NCI-H510A (cell line): ENCODE measurements around the gene GRM8.

Source experiments
- DNase-seq: peaks from one replicate; lab custom pipeline; 2025; lab: John Stamatoyannopoulos, UW

GRM8 gene

DNA sequence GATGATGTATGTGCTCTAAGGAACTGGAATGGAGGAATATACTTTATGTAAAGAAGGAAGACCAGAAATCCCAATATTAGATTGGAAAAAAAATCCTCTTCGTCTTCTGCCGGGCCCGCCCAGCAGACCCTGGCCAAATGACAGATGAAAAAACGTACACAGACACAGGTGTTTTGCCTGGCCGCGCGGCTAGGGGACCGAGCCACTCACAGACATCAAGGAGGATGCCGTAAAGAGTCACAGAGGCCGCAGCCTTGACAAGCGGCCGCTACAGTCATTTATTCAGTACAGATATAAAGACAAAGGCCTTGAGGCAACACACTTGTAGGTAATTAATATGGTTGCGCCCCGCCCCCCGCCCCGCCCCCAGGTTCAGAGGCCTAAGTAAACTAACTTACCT, 594.1 kb downstream of the GRM8 start:
- no peak for DNase-seq

GRCh38 chr7:126657599-126658358, 595.0 kb downstream of the GRM8 start:
- DNase-seq: no peak

DNA sequence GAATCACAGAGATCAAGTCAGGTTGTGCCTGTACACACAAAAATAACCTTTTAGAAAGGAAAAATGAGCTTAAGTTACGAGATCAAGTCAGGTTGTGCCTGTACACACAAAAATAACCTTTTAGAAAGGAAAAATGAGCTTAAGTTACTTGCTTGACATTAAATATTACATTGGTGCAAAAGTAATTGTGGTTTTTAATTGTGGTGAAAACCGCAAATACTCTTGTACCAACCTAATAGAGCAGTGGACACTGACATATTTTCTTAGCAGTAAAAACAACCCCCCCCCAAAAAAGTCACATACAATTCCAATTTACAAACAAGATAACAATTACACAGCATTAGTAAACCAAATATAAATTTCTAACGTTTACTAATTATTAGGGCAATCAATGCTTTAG, 595.6 kb downstream of the GRM8 start:
- no peak for DNase-seq

- DNase-seq: no peak
These were observed 596.6 kb downstream of the GRM8 start for GRCh38 chr7:126656165-126656564.

- no peak for DNase-seq
These were observed 615.2 kb downstream of the GRM8 start for GRCh38 chr7:126637538-126637937.

DNA sequence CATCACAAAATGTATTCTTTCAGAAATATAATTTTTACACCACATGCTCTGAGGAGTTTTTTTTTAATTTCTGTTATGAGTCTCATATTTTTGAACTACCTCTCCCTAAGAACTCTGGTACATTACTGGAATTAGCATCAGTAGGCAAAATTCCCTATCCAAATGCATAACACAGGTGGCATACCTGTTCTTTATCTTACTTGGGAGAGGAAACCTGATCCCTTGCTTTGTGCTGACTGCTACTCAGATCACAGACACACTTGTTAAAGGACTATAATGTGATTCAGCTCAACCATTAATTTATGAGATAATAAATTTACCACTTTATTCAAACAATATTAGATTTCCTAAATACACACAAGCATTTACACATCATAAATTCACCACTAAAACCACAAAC, 617.2 kb downstream of the GRM8 start:
- DNase-seq: peak; percentile 26

DNA sequence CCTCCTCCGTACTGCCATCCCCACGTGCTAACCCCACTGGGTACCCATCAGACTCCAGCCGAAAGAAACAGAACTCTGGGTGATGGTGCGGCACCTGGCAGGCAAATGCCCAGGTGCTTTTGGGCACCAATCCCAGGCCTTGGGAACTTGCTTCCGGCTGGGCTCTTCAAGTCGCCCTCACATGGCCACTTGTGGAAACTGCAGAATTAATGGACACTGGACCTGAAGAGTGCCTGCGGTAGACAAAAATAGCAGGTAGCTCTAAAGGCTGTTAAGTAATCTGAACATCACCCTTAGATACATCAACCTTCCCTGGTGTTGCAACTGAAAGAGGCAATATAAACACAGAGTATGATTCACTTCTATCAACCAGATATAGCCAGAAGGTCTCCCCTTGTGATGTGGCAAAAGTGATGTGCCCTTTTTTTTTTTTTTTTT, 644.4 kb downstream of the GRM8 start:
- no peak for DNase-seq

- no peak for DNase-seq
These were observed 646.4 kb downstream of the GRM8 start for GRCh38 chr7:126606331-126606730.

- peak; percentile 24 for DNase-seq
These were observed 647.2 kb downstream of the GRM8 start for GRCh38 chr7:126605553-126605952.

- no peak for DNase-seq
These were observed 647.7 kb downstream of the GRM8 start for GRCh38 chr7:126605056-126605455.

- no peak for DNase-seq
These were observed 663.6 kb downstream of the GRM8 start for GRCh38 chr7:126589068-126589684.

DNA sequence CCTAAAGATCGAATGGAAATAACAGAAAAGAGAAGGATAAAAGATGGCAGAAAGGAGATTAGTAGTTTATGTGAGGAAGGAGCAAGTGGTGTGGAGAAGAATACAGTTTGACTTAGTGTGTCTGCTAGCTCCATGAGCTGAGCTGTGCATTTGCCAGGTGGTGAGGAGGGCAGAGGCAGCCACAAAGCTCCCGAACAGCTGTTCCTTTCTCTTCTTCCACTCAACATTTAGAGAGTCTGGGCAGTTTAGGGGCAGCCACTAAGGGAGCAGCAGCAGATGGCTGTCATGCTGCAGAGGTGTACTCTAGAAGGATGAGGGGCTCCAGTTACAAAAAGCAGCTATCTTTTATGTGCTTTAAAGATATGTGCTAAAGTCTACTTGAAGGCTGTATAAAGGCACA, 674.4 kb downstream of the GRM8 start:
- peak; percentile 71 for DNase-seq

GRCh38 chr7:126574276-126575250, 678.2 kb downstream of the GRM8 start:
- no peak for DNase-seq

DNA sequence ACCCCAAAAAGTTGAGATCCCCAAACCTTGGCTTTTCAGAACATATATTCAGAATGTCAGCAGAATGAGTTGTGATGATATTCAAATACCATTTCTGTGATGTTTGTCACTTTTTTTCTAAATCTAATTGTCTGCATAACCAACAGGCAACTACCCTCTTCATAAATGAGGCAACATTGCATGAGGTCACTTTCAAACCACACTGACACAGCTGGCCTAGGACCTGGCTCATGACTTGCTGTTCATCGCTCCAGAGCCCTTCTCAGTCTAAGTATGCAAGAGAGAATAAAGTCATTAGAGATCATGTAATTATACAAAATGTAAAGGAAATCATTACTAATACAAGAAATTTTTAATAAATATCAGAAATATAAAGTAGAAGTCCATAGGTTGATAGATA, 681.9 kb downstream of the GRM8 start:
- DNase-seq: no peak

- DNase-seq: no peak
These were observed 683.3 kb downstream of the GRM8 start for GRCh38 chr7:126569402-126569801.

GRCh38 chr7:126557271-126557670, 695.5 kb downstream of the GRM8 start:
- DNase-seq: no peak

DNA sequence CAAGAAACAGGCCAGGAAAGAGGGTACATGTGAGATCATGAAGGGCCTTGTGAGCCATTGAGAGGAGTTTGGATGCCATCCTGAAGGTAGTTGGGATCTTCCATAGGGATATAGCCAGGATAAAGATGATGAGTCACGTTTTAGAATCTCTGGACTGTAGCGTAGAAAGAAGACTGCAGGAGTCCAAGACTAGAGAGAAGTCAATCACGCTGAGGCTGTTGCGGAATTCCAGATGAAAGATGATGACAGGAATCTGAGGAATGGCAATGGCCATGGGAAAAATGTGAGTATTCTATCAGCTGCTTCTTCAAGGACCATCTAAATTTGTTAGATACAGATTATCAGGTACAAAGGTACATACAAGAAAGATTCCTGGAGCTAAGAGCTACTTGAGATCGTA, 711.3 kb downstream of the GRM8 start:
- no peak for DNase-seq

DNA sequence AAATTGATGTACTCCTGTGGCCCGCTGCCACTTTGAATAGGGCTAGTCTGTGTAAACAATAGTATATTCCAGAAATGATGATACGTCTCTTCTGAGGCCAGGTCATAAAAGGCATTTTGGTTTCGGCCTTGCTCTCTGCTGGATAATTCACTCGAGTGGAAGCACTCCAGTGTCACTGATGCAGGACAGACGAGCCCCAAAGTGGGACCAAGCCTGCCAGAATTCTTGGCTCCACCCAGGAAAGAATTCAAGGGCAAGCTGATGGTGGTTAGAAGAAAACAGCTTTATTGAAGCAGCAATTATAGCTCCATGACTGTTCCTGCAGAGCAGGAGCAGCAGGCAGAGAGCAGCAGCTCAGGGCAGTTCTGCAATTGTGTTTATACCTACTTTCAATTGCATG, 717.6 kb downstream of the GRM8 start:
- peak; percentile 74 for DNase-seq

DNA sequence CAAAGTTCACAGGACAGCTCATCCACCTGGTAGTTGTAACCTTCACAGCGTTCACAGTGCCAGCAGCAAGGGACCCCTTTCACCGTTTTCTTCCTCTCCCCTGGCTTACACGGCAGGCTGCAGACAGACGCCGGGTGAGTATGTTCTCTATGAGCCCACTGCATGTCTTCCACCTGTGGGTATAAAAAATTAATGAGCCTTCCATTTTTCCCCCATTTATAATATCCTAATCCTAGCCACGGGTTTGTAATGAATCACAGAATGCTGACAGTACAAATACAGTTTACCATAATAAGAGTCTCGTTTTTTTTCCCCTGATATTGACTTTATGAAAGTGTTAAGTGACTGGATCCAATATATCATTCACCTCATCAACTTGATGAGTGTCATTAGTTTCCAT, 719.0 kb downstream of the GRM8 start:
- DNase-seq: no peak

GRCh38 chr7:126529833-126530232, 722.9 kb downstream of the GRM8 start:
- no peak for DNase-seq

DNA sequence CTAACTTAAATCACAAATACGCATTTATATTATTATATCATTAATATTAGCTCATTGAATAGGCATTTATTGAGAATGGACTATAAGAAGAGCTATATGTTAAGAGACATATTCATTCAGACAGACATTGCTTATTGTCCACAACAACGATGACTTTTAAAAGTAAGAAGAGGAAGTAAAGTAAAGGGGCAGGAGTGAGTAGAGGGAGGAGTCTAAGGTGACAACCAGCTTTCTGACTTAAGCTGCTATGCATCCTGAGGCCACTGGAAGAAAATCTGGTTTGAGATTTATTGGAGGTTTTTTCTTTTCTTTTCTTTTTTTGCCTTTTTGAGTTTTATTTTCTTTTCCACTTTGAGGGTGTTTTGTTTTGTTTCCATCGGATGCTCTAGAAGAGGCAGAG, 723.5 kb downstream of the GRM8 start:
- DNase-seq: no peak

DNA sequence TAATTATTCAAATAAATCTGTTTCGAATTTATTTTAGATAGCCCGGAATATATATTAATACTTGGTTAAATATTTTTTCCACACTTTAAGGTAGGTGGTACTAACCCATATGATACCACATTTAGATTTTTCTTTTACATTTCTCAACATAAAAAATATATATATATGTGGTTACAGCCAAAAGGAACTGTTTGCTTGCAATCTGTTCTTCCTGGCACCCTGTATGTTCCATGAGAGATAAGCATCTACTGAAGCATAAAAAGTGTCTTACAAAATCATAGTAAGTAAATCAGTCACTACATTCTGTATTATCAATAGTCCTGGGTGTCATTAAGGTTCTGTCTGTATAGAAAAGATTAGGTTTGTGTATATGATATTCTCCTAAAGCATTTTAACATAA, 726.8 kb downstream of the GRM8 start:
- no peak for DNase-seq

- DNase-seq: no peak
These were observed 727.8 kb downstream of the GRM8 start for GRCh38 chr7:126524967-126525366.
